ENCODE results near the gene GHRH.

The GHRH gene

GRCh38 chr20:37260923-37261322, 691 bp downstream of the GHRH start:
- no peak for DNase-seq

GRCh38 chr20:37259865-37260264, 1.7 kb downstream of the GHRH start:
- no peak for DNase-seq

GRCh38 chr20:37259031-37259430, 2.6 kb downstream of the GHRH start:
- no peak for DNase-seq

- no peak for DNase-seq
Observed at GRCh38 chr20:37257988-37258387, 3.6 kb downstream of the GHRH start.

- no peak for DNase-seq
Observed at GRCh38 chr20:37257530-37257929, 4.1 kb downstream of the GHRH start.

GRCh38 chr20:37256286-37256685, 5.3 kb downstream of the GHRH start:
- no peak for DNase-seq

- no peak for DNase-seq
Observed at GRCh38 chr20:37254114-37254878, 7.3 kb downstream of the GHRH start.

GRCh38 chr20:37253087-37253486, 8.5 kb downstream of the GHRH start:
- DNase-seq = no peak

- DNase-seq = no peak
Observed at GRCh38 chr20:37251825-37252477, 9.7 kb downstream of the GHRH start.

- DNase-seq = no peak
Observed at GRCh38 chr20:37249304-37249703, 12.3 kb downstream of the GHRH start.

- no peak for DNase-seq
Observed at GRCh38 chr20:37247547-37247946, 14.1 kb downstream of the GHRH start.

- no peak for DNase-seq
Observed at GRCh38 chr20:37246736-37247135, 14.9 kb downstream of the GHRH start.

- no peak for DNase-seq
Observed at GRCh38 chr20:37245216-37246150, 16.1 kb downstream of the GHRH start.

- no peak for DNase-seq
Observed at GRCh38 chr20:37244572-37244957, 17.0 kb downstream of the GHRH start.

GRCh38 chr20:37243937-37244571, 17.6 kb downstream of the GHRH start:
- DNase-seq = no peak

- DNase-seq = no peak
Observed at GRCh38 chr20:37243076-37243936, 18.3 kb downstream of the GHRH start.

- DNase-seq = no peak
Observed at GRCh38 chr20:37242503-37242902, 19.1 kb downstream of the GHRH start.

GRCh38 chr20:37240337-37241067, 21.1 kb downstream of the GHRH start:
- no peak for DNase-seq

- DNase-seq = no peak
Observed at GRCh38 chr20:37238935-37239451, 22.6 kb downstream of the GHRH start.

- DNase-seq = no peak
Observed at GRCh38 chr20:37238426-37238825, 23.2 kb downstream of the GHRH start.

- no peak for DNase-seq
Observed at GRCh38 chr20:37237656-37238055, 24.0 kb downstream of the GHRH start.
